AG09309 (cell line): Measurements from ENCODE around the gene SMIM9.

ENCODE experiments used
- DNase-seq: peaks from one replicate; pipeline ENCODE4 v3.0.0-alpha.2; 2010; ENCODE audit warnings: low read depth
- H3K4me3 ChIP-seq: 2 replicates; pipeline ENCODE4 v1.5.1; 2011; ENCODE audit warnings: mild to moderate bottlenecking, low read depth, low read length, moderate library complexity; ENCODE audit not compliant: control insufficient read depth
- TF ChIP-seq, protein P1 (sequence below): IDR thresholded peaks from 2 replicates; pipeline ENCODE4 v1.5.1; 2011; ENCODE audit warnings: mild to moderate bottlenecking, low read depth, low read length, inconsistent platforms; ENCODE audit not compliant: insufficient read depth, control insufficient read depth; ENCODE audit errors: missing control alignments

The SMIM9 gene

DNA sequence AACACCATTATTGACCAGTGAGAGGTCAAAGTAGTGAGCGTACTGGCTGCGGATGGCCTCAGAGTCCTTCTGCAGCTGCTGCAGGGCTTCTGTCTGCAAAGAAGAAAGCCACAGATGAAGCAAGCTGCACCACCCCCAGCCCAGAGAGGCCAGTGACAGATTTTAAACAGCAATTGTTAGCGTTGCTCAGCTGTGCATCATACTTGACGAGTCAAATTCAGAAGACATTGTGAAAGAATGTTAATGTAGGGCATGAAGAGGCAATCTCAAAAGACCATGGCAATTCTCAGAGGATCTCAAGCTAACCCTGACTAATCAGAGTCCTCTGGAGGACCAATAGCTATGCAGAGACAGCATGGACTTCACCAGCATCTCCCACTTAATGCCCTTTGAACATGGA is 55.2 kb downstream of the SMIM9 start:
- TF ChIP-seq, protein P1, sequence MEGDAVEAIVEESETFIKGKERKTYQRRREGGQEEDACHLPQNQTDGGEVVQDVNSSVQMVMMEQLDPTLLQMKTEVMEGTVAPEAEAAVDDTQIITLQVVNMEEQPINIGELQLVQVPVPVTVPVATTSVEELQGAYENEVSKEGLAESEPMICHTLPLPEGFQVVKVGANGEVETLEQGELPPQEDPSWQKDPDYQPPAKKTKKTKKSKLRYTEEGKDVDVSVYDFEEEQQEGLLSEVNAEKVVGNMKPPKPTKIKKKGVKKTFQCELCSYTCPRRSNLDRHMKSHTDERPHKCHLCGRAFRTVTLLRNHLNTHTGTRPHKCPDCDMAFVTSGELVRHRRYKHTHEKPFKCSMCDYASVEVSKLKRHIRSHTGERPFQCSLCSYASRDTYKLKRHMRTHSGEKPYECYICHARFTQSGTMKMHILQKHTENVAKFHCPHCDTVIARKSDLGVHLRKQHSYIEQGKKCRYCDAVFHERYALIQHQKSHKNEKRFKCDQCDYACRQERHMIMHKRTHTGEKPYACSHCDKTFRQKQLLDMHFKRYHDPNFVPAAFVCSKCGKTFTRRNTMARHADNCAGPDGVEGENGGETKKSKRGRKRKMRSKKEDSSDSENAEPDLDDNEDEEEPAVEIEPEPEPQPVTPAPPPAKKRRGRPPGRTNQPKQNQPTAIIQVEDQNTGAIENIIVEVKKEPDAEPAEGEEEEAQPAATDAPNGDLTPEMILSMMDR: no peak
- H3K4me3 ChIP-seq: no peak overlapping the region
- peak; percentile 28 for DNase-seq

DNA sequence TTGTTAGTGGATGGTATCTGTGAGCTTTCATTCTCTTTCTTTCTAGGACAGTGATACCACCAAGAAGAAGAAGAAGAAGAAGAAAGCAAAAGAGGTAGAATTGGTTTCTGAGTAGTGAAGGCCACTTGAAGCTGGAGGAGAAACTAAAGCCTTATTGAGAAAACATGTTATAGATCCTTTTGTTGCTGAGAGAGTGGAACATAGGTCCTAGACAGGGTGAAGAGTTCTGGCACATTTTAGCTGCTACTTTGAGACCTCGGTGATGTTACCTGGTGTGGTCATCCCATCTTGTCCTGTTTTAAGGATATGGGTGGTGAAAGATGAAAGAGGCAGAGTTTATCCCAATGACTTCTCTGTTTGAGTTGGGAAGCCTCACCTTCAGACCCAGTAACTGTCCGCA is 57.7 kb downstream of the SMIM9 start:
- H3K4me3 ChIP-seq: no peak overlapping the region
- DNase-seq: no peak
- TF ChIP-seq, protein P1: no peak

DNA sequence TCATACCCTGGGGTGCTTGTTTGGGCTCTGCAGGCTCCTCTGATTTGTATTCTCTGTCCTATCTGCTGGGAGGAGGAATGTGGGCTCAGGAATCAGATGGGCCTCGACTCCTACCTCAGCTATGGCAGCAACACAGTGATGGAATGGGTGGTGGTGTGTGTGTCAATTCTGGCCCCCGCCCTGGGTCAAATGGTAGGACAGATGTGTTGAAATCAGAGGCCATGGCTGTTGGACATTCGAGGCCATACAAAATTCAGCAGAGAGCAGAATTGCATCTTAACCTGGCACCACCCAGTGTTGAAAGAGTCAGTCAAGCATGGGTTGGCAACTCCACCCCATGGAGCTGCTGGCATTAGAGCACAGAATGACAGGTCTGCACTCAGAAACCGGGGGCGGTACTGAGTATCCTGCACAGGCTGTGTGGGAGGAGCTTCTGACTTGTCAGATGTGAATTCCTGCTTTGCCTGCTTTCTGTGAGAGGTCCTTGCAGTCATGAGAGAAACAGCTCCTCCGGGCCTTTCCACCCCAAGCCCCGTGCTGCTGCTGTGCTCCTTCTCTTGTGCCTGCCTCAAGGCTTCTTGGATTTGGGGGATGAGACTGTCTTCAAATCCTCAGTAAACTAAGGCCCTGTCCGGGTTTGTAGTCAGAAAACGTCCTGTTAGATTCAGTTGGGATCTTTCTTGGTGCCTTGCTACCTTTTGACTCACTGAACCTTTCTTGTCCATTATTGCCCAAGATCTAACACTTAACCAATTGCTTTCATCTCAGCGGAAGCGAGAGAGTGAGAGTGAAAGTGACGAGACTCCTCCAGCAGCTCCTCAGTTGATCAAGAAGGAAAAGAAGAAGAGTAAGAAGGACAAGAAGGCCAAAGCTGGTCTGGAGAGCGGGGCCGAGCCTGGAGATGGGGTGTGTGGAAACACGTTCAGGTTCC is 58.8 kb downstream of the SMIM9 start:
- DNase-seq: no peak
- H3K4me3 ChIP-seq: no peak overlapping the region
- TF ChIP-seq, protein P1: no peak

DNA sequence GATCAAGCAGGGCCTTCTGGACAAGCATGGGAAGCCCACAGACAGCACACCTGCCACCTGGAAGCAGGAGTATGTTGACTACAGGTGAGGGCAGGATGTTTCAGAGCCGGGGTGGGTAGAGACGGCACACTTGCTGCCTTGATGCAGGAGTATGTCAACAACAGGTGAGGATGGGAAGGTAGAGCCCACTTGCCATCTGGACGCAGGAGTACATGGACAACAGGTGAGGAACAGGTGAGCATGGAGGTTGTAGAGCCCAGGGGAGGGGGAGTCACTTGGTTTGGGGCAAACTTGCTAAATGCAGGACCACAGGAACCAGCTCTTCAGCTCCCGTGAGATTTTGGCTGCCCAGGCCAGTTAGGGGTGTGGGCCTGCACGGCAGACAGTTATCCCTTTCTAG is 59.8 kb downstream of the SMIM9 start:
- H3K4me3 ChIP-seq: no peak overlapping the region
- DNase-seq: no peak
- TF ChIP-seq, protein P1: no peak
